ENCODE measurements around the gene SLIT3.

Gene SLIT3

GRCh38 chr5:168979135-168979534 lies 321.8 kb downstream of the SLIT3 start:
- DNase-seq, result no peak

- no peak for DNase-seq
Observed at GRCh38 chr5:168978500-168978899, 322.4 kb downstream of the SLIT3 start.

GRCh38 chr5:168978015-168978414 lies 322.9 kb downstream of the SLIT3 start:
- DNase-seq, result no peak

- DNase-seq, result no peak
Observed at GRCh38 chr5:168976311-168976970, 324.5 kb downstream of the SLIT3 start.

- DNase-seq, result no peak
Observed at GRCh38 chr5:168975331-168975730, 325.6 kb downstream of the SLIT3 start.

GRCh38 chr5:168974082-168974481 lies 326.9 kb downstream of the SLIT3 start:
- DNase-seq, result no peak

GRCh38 chr5:168972731-168973130 lies 328.2 kb downstream of the SLIT3 start:
- no peak for DNase-seq

GRCh38 chr5:168971100-168971499 lies 329.8 kb downstream of the SLIT3 start:
- DNase-seq, result no peak

GRCh38 chr5:168969326-168969886 lies 331.5 kb downstream of the SLIT3 start:
- no peak for DNase-seq

- DNase-seq, result no peak
Observed at GRCh38 chr5:168967882-168968620, 332.9 kb downstream of the SLIT3 start.

- no peak for DNase-seq
Observed at GRCh38 chr5:168965638-168966037, 335.3 kb downstream of the SLIT3 start.

- DNase-seq, result no peak
Observed at GRCh38 chr5:168964182-168964581, 336.8 kb downstream of the SLIT3 start.

GRCh38 chr5:168962306-168962705 lies 338.6 kb downstream of the SLIT3 start:
- DNase-seq, result no peak

GRCh38 chr5:168961681-168962080 lies 339.3 kb downstream of the SLIT3 start:
- no peak for DNase-seq

GRCh38 chr5:168960497-168960896 lies 340.4 kb downstream of the SLIT3 start:
- no peak for DNase-seq

- DNase-seq, result no peak
Observed at GRCh38 chr5:168953351-168953750, 347.6 kb downstream of the SLIT3 start.

GRCh38 chr5:168952196-168952595 lies 348.7 kb downstream of the SLIT3 start:
- no peak for DNase-seq

- no peak for DNase-seq
Observed at GRCh38 chr5:168951769-168952168, 349.2 kb downstream of the SLIT3 start.

GRCh38 chr5:168951356-168951755 lies 349.6 kb downstream of the SLIT3 start:
- no peak for DNase-seq

- no peak for DNase-seq
Observed at GRCh38 chr5:168950241-168950951, 350.5 kb downstream of the SLIT3 start.

GRCh38 chr5:168948746-168949145 lies 352.2 kb downstream of the SLIT3 start:
- DNase-seq, result no peak

GRCh38 chr5:168947212-168947868 lies 353.6 kb downstream of the SLIT3 start:
- DNase-seq, result no peak

- no peak for DNase-seq
Observed at GRCh38 chr5:168946363-168946762, 354.6 kb downstream of the SLIT3 start.

All from activated gamma-delta T cell treated with Interleukin-2 at 50 U/mL for 16 hours (primary cell).